Lung (tissue), 12 donors: ENCODE measurements around the gene CPTP. TPM values are rescaled to one million over a fixed set of nuclear protein-coding genes. Genes with fewer than 3 reads are reported as not detected.
"Not testable (repeated sequence)": the region's sequence is repeated elsewhere in the genome, so short reads cannot be mapped to it uniquely, and the experiment has no call there.

ENCODE experiments used
- ATAC-seq: fragments of 200-7000 bp; cut with Tn5 transposase; one replicate; pipeline ENCODE4 v1.9.1; 2020; ENCODE audit warnings: moderate number of reproducible peaks; ENCODE audit not compliant: insufficient read depth, low FRiP score
- DNase-seq, 3 donors: peaks; one replicate each; pipeline ENCODE4 v3.0.0-alpha.2; 2013 to 2017
- H3K27ac ChIP-seq, 2 donors: one replicate each; pipeline ENCODE4 v1.5.1; 2013; ENCODE audit warnings: mild to moderate bottlenecking in 2 of 2, moderate library complexity in 2 of 2, control low read depth in 1 of 2, inconsistent platforms in 1 of 2, low read depth in 1 of 2, low read length in 1 of 2
- H3K27me3 ChIP-seq, 3 donors: one replicate each; pipeline ENCODE4 v1.5.1; 2013; ENCODE audit warnings: low read length in 2 of 3; ENCODE audit not compliant: control insufficient read depth in 3 of 3, insufficient read depth in 3 of 3
- H3K36me3 ChIP-seq, 4 donors: one replicate each; pipeline ENCODE4 v1.5.1; 2013; ENCODE audit warnings: low read length in 4 of 4, mild to moderate bottlenecking in 1 of 4, moderate library complexity in 1 of 4; ENCODE audit not compliant: control insufficient read depth in 4 of 4, insufficient read depth in 4 of 4
- H3K4me1 ChIP-seq, 5 donors: one replicate each; pipeline ENCODE4 v1.5.1; 2013; ENCODE audit warnings: low read length in 5 of 5, mild to moderate bottlenecking in 2 of 5, moderate library complexity in 1 of 5; ENCODE audit not compliant: control insufficient read depth in 5 of 5, insufficient read depth in 5 of 5
- H3K4me3 ChIP-seq: one replicate; pipeline ENCODE4 v1.5.1; 2013; ENCODE audit warnings: mild to moderate bottlenecking, control low read depth, moderate library complexity
- H3K9ac ChIP-seq, 2 donors: one replicate each; pipeline ENCODE4 v1.5.1; 2013; ENCODE audit warnings: low read length in 2 of 2, control low read depth in 1 of 2; ENCODE audit not compliant: insufficient read depth in 1 of 2
- H3K9me3 ChIP-seq, 4 donors: one replicate each; pipeline ENCODE4 v1.5.1; 2013; ENCODE audit warnings: low read length in 3 of 4, mild to moderate bottlenecking in 1 of 4, moderate library complexity in 1 of 4; ENCODE audit not compliant: control insufficient read depth in 4 of 4, insufficient read depth in 3 of 4
- CTCF ChIP-seq: IDR thresholded peaks from 2 replicates; pipeline ENCODE4 v1.5.1; 2012; ENCODE audit warnings: mild to moderate bottlenecking; ENCODE audit errors: control extremely low read depth, extremely low read depth
- WGBS, 2 donors: extraction: QIAGEN DNeasy Blood & Tissue Kit; methylation state at CpG; one replicate each; pipeline ENCODE4 v1.1.7; 2013; 5-methylcytosine and 5-hydroxymethylcytosine counted together
- polyA plus RNA-seq, 2 donors: library from polyadenylated mRNA; stranded (reverse); fragments of 200-250 nt; gene quantifications; one replicate each; pipeline ENCODE4 v1.2.1, GENCODE V29; 2013
- total RNA-seq, 2 donors: library from RNA; depleted of rRNA in 1 of 2; stranded (reverse); fragments of >200 nt in 1 of 2; gene quantifications; one replicate each; pipeline ENCODE4 v1.2.1, GENCODE V29; 2014 to 2021
- donor health status: control.
- donor health status: control.
- donor health status: Bipolar disorder and iron deficiency.
- donor health status: healthy.
- donor health status: DM: yes; HTN: yes; CAD: no.

The CPTP gene
- total and polyA plus RNA-seq, 4 donors, result 10.9 to 32.0 (median 19.2) TPM

- 84 to 85% methylated on average over 10 of the region's 10 CpGs for WGBS, 2 donors
Measured at GRCh38 chr1:1365875-1366698, 41.5 kb downstream of the CPTP start.

GRCh38 chr1:1366699-1367066 is 42.1 kb downstream of the CPTP start:
- no peak for TF ChIP-seq CTCF
- DNase-seq, result peak in 1 of 3 donors; percentile 49
- Histone ChIP-seq H3K4me1 (peaks cover 0 to 6% (median 3%) of the 10 kb centered on the region in 5 donors), H3K27ac (no peak overlapping the region), H3K9ac (no peak overlapping the region), H3K4me3 (no peak overlapping the region), H3K27me3 (no peaks in the 10 kb centered on the region), H3K9me3 (no peaks in the 10 kb centered on the region), H3K36me3 (no peaks in the 10 kb centered on the region)
- WGBS, 2 donors, result 97% methylated on average over 3 of the region's 3 CpGs
- ATAC-seq, result no peak

More at GRCh38 chr1:1365875-1366698, 41.5 kb downstream of the CPTP start:
- no peak for TF ChIP-seq CTCF
- Histone ChIP-seq H3K9me3 (no peaks in the 10 kb centered on the region), H3K36me3 (no peaks in the 10 kb centered on the region), H3K4me1 (peaks cover 0 to 10% (median 0%) of the 10 kb centered on the region in 5 donors), H3K27me3 (no peaks in the 10 kb centered on the region), H3K27ac (no peak overlapping the region), H3K4me3 (no peak overlapping the region), H3K9ac (no peak overlapping the region)
- no peak for ATAC-seq
- no peak for DNase-seq

- TF ChIP-seq CTCF, result no peak
- ATAC-seq (no peak), DNase-seq (peak in 1 of 3 donors; percentile 51)
- 96 to 98% methylated on average over 5 of the region's 5 CpGs for WGBS, 2 donors
- H3K9ac ChIP-seq, result no peak overlapping the region
- H3K4me3 ChIP-seq, result no peak overlapping the region
- no peak overlapping the region for H3K27ac ChIP-seq
- H3K4me1 ChIP-seq, result peaks cover 0 to 6% (median 0%) of the 10 kb centered on the region in 5 donors
- H3K36me3 ChIP-seq, result no peaks in the 10 kb centered on the region
- H3K27me3 ChIP-seq, result no peaks in the 10 kb centered on the region
- no peaks in the 10 kb centered on the region for H3K9me3 ChIP-seq
Measured at GRCh38 chr1:1367315-1367714, 42.7 kb downstream of the CPTP start.

GRCh38 chr1:1370094-1370493 is 45.5 kb downstream of the CPTP start:
- 93 to 95% methylated on average over 14 of the region's 14 CpGs for WGBS, 2 donors

More at GRCh38 chr1:1370094-1370493, 45.5 kb downstream of the CPTP start:
- not testable (repeated sequence) for H3K9me3 ChIP-seq, ATAC-seq, H3K27ac ChIP-seq, H3K27me3 ChIP-seq, H3K36me3 ChIP-seq, H3K4me3 ChIP-seq, DNase-seq, H3K9ac ChIP-seq
- H3K4me1 ChIP-seq, result peaks cover 0 to 17% (median 4%) of the 10 kb centered on the region in 5 donors
